Esophagus squamous epithelium (tissue), 5 donors: ENCODE results near the gene ZNF107. TPM values are rescaled to one million over a fixed set of nuclear protein-coding genes. Genes with fewer than 3 reads are reported as not detected.

Source experiments
- DNase-seq: peaks from one replicate; lab custom pipeline; 2025; lab: John Stamatoyannopoulos, UW
- H3K27ac ChIP-seq, 4 donors: fragments of 200-600 bp; sonication (generic); one replicate each; pipeline ENCODE4 v1.5.1; 2016 to 2019; ENCODE audit warnings: mild to moderate bottlenecking in 1 of 4
- H3K27me3 ChIP-seq, 4 donors: fragments of 200-600 bp; sonication (generic); 1 replicate in 3 of 4; 2 replicates in 1 of 4; pipeline versions ENCODE4 v1.5.1 to v1.6.0; 2017 to 2021; ENCODE audit warnings: antibody characterized with exemption in 1 of 4
- H3K36me3 ChIP-seq, 3 donors: fragments of 200-600 bp; sonication (generic); one replicate each; pipeline ENCODE4 v1.5.1; 2016 to 2019
- H3K4me1 ChIP-seq, 3 donors: fragments of 200-600 bp; sonication (generic); one replicate each; pipeline ENCODE4 v1.5.1; 2017 to 2019
- H3K4me3 ChIP-seq, 4 donors: fragments of 200-600 bp; sonication (generic); 1 replicate in 3 of 4; 2 replicates in 1 of 4; pipeline ENCODE4 v1.5.1; 2016 to 2019; ENCODE audit warnings: mild to moderate bottlenecking in 2 of 4, moderate library complexity in 1 of 4
- H3K9me3 ChIP-seq, 3 donors: fragments of 200-600 bp; sonication (generic); one replicate each; pipeline ENCODE4 v1.5.1; 2016 to 2019
- POLR2A ChIP-seq, 4 donors: fragments of 450-650 bp; IDR thresholded peaks; one replicate each; pipeline ENCODE4 v1.6.1; 2017; ENCODE audit warnings: antibody characterized with exemption in 4 of 4, mild to moderate bottlenecking in 4 of 4, moderate library complexity in 3 of 4
- WGBS, 2 donors: methylation state at CpG; one replicate each; pipeline ENCODE4 v1.1.5; 2018; 5-methylcytosine and 5-hydroxymethylcytosine counted together
- intact Hi-C: fragments of 100-400 bp; cut with DNase I; formaldehyde crosslinking; loops from one replicate; pipeline ENCODE4 v1.15.0; 2022
- total RNA-seq, 4 donors: library from RNA; depleted of rRNA; stranded (reverse); fragments of >200 nt; gene quantifications; one replicate each; pipeline ENCODE4 v1.1.0, GENCODE V29; 2016
- TF ChIP-seq, protein P1 (sequence below), 6 experiments: fragments of 450-650 bp in 4 of 6; fragments of 200-600 bp in 2 of 6; sonication (generic) in 2 of 6; IDR thresholded peaks; one replicate each; pipeline ENCODE4 v1.5.1; 2016 to 2019; ENCODE audit warnings: antibody characterized with exemption in 6 of 6, mild to moderate bottlenecking in 4 of 6, moderate library complexity in 4 of 6
- donor health status: DM: yes; HTN: yes; CAD: no.

Gene ZNF107
- total RNA-seq, 4 donors from 2014 or later: 3.3 to 6.5 (median 4.6) TPM

- no peaks in the 10 kb centered on the region for H3K27me3 ChIP-seq
- H3K9me3 ChIP-seq: no peaks in the 10 kb centered on the region
- no peak for DNase-seq
- no peaks in the 10 kb centered on the region for H3K36me3 ChIP-seq
- intact Hi-C loops: no loop called here
- no peak overlapping the region for H3K4me3 ChIP-seq
- TF ChIP-seq, protein P1, sequence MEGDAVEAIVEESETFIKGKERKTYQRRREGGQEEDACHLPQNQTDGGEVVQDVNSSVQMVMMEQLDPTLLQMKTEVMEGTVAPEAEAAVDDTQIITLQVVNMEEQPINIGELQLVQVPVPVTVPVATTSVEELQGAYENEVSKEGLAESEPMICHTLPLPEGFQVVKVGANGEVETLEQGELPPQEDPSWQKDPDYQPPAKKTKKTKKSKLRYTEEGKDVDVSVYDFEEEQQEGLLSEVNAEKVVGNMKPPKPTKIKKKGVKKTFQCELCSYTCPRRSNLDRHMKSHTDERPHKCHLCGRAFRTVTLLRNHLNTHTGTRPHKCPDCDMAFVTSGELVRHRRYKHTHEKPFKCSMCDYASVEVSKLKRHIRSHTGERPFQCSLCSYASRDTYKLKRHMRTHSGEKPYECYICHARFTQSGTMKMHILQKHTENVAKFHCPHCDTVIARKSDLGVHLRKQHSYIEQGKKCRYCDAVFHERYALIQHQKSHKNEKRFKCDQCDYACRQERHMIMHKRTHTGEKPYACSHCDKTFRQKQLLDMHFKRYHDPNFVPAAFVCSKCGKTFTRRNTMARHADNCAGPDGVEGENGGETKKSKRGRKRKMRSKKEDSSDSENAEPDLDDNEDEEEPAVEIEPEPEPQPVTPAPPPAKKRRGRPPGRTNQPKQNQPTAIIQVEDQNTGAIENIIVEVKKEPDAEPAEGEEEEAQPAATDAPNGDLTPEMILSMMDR (IDR thresholded peaks at IDR 0.05): no peak
- no peak for TF ChIP-seq POLR2A (IDR thresholded peaks at IDR 0.05)
- WGBS, 2 donors: 68 to 82% methylated on average over 4 of the region's 4 CpGs
- H3K27ac ChIP-seq: peak overlapping the region in 1 of 4 donors; percentile 29
- H3K4me1 ChIP-seq: peaks cover 0 to 13% (median 0%) of the 10 kb centered on the region in 3 donors
These were observed 23.9 kb upstream of the ZNF107 start for GRCh38 chr7:64642046-64642445.

DNA sequence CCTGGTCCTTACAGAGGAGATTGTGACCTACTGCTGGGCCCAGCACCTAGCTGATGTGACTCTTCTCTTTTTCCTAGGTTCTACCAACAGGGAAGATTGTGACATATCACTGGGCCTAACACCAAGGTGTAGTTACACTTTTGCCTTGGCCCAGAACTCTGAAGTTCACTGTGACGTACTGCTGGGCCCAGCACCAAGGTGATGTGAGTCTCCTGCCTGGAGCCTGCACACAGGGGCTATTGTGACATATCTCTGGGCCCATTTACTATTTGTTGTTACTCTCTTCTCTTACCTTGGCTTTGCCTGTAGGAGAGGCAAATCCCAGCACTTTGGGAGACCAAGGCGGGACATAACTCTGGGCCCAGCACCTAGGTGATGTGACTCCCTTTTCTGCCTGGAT, 23.1 kb upstream of the ZNF107 start:
- H3K4me3 ChIP-seq: no peak overlapping the region
- peak overlapping the region in 2 of 4 donors; percentile 55 to 62 for H3K27ac ChIP-seq
- TF ChIP-seq, protein P1 (IDR thresholded peaks at IDR 0.05): no peak
- TF ChIP-seq POLR2A (IDR thresholded peaks at IDR 0.05): no peak
- no peaks in the 10 kb centered on the region for H3K27me3 ChIP-seq
- H3K9me3 ChIP-seq: no peaks in the 10 kb centered on the region
- 90% methylated on average over 2 of the region's 2 CpGs for WGBS, 2 donors
- H3K4me1 ChIP-seq: peaks cover 0 to 13% (median 0%) of the 10 kb centered on the region in 3 donors
- no peaks in the 10 kb centered on the region for H3K36me3 ChIP-seq
- DNase-seq: no peak
- intact Hi-C loops: no loop called here

DNA sequence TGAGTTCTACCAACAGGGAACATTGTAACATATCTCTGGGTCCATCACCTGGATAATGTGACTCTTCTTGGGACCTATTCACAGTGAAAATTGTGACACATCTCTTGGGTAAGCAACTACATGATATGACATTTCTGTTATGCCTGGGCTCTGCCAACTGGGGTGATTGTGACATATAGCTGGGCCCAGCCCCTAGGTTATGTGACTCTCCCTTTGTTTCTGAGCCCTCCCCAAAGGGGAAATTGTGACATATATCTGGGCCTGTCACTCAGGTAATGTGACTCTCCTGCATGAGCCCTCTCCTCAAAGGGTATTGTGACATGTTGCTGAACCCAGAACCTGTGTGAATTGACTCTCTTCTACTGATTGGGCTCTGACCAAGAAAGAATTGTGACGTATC, 22.4 kb upstream of the ZNF107 start:
- 30 to 43% methylated on average over 1 of the region's 1 CpG for WGBS, 2 donors
- intact Hi-C loops: no loop called here
- TF ChIP-seq, protein P1 (IDR thresholded peaks at IDR 0.05): no peak
- TF ChIP-seq POLR2A (IDR thresholded peaks at IDR 0.05): no peak
- Histone ChIP-seq H3K36me3 (no peaks in the 10 kb centered on the region), H3K9me3 (no peaks in the 10 kb centered on the region), H3K27me3 (no peaks in the 10 kb centered on the region), H3K27ac (peak overlapping the region in 2 of 4 donors; percentile 55 to 62), H3K4me3 (no peak overlapping the region), H3K4me1 (peaks cover 0 to 8% (median 0%) of the 10 kb centered on the region in 3 donors)
- DNase-seq: no peak

DNA sequence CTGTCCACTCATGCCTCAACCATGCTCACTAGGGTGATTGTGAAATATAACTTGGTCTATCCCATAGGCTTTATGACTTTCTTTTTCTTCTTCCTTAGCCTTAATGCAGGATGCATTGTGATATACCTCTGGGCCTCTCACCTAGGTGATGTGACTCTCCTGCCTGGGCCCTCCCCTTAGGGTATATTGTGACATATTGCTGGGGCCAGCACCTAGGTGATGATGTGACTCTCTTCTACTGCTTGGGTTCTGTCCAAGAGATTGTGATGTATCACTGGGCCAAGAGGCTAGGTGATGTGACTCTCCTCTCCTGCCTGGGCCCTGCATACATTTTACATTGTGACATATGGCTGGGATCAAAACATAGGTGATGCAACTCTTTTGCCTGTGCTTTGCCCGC, 14.7 kb upstream of the ZNF107 start:
- no peak overlapping the region for H3K4me3 ChIP-seq
- no peaks in the 10 kb centered on the region for H3K36me3 ChIP-seq
- H3K27me3 ChIP-seq: no peaks in the 10 kb centered on the region
- no peak for DNase-seq
- 100% methylated on average over 1 of the region's 1 CpG; no CpG with 5 or more reads in 1 of the 2 donors for WGBS, 2 donors
- H3K9me3 ChIP-seq: no peaks in the 10 kb centered on the region
- intact Hi-C loops: no loop called here
- H3K4me1 ChIP-seq: no peaks in the 10 kb centered on the region
- H3K27ac ChIP-seq: peak overlapping the region in 1 of 4 donors; percentile 29
- TF ChIP-seq, protein P1 (IDR thresholded peaks at IDR 0.05): no peak
- TF ChIP-seq POLR2A (IDR thresholded peaks at IDR 0.05): no peak

DNA sequence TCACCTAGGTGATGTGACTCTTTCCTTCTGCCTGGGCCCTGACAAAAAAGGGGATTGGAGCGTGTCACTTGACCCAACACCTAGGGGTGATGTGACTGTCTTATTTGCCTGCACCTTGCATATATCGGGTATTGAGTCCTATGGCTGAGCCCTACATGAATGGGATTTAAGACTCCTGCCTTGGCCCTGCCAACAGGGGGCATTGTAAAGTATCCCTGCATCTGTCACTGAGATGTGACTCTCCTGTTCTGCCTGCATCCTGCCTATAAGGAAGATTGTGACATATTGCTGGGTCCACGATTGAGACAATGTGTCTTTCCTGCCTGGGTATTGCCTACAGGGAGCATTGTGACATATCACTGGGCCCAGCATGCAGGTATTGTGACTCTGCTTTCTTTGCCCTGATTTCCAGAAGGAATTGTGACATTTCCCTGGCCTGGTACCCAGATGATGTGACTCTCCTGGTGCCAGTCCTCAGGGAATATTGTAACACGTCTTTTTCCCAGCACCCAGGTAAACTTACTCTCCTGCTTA, 14.2 kb upstream of the ZNF107 start:
- intact Hi-C loops: no loop called here
- no peak overlapping the region for H3K4me3 ChIP-seq
- no peaks in the 10 kb centered on the region for H3K27me3 ChIP-seq
- no peaks in the 10 kb centered on the region for H3K9me3 ChIP-seq
- H3K36me3 ChIP-seq: no peaks in the 10 kb centered on the region
- H3K4me1 ChIP-seq: no peaks in the 10 kb centered on the region
- peak overlapping the region in 1 of 4 donors; percentile 29 for H3K27ac ChIP-seq
- WGBS, 2 donors: 73 to 78% methylated on average over 3 to 4 of the region's 4 CpGs
- no peak for DNase-seq
- TF ChIP-seq, protein P1 (IDR thresholded peaks at IDR 0.05): no peak
- TF ChIP-seq POLR2A (IDR thresholded peaks at IDR 0.05): no peak
